A673 (cell line): ENCODE results near the gene TM4SF4. TPM values are rescaled to one million over a fixed set of nuclear protein-coding genes. Genes with fewer than 3 reads are reported as not detected.

ENCODE experiments used
- BruUV-seq: library from RNA; stranded (reverse); fragments of 400-500 nt; replicated peaks from 2 replicates; lab custom pipeline; 2021; lab: Mats Ljungman, UMichigan
- CTCF ChIA-PET: fragments of 300-600 bp; sonication (Branson Sonifier 250); formaldehyde crosslinking; loops from one replicate; lab custom pipeline; 2022; ENCODE audit warnings: antibody characterized with exemption; lab: Charles Lee
- POLR2A ChIA-PET: fragments of 300-600 bp; sonication (Branson Sonifier 250); formaldehyde crosslinking; loops from one replicate; lab custom pipeline; 2022; ENCODE audit warnings: antibody characterized with exemption; ENCODE audit not compliant: low non-redundant PET; lab: Charles Lee
- DNase-seq: peaks from one replicate; pipeline ENCODE4 v3.0.0-alpha.2; 2015; ENCODE audit warnings: low spot score
- H3K27ac ChIP-seq: fragments of 200-600 bp; sonication (generic); 2 replicates; pipeline ENCODE4 v1.5.1; 2016; ENCODE audit warnings: mixed run types, low read depth, mild to moderate bottlenecking, mixed read lengths, antibody characterized with exemption, low read length; ENCODE audit not compliant: poor library complexity, severe bottlenecking
- H3K27me3 ChIP-seq: fragments of 200-600 bp; sonication (generic); replicated peaks from 2 replicates; pipeline ENCODE4 v1.6.1; 2017; ENCODE audit warnings: mixed run types, low read depth, mild to moderate bottlenecking, mixed read lengths, antibody characterized with exemption, low read length; ENCODE audit not compliant: insufficient read depth, poor library complexity
- H3K36me3 ChIP-seq: fragments of 200-600 bp; sonication (generic); 2 replicates; pipeline ENCODE4 v1.6.1; 2016; ENCODE audit warnings: mixed run types, mild to moderate bottlenecking, mixed read lengths, antibody characterized with exemption, low read length; ENCODE audit not compliant: insufficient read depth, poor library complexity, severe bottlenecking
- H3K4me1 ChIP-seq: fragments of 200-600 bp; sonication (generic); 2 replicates; pipeline ENCODE4 v1.6.1; 2017; ENCODE audit warnings: mixed run types, mild to moderate bottlenecking, mixed read lengths, antibody characterized with exemption, low read length; ENCODE audit not compliant: insufficient read depth, poor library complexity, severe bottlenecking
- H3K4me3 ChIP-seq: fragments of 200-600 bp; sonication (generic); 2 replicates; pipeline ENCODE4 v1.5.1; 2016; ENCODE audit warnings: low read depth, mixed run types, mild to moderate bottlenecking, mixed read lengths, low read length; ENCODE audit not compliant: poor library complexity, severe bottlenecking
- H3K9me3 ChIP-seq: fragments of 200-600 bp; sonication (generic); 2 replicates; pipeline ENCODE4 v1.6.1; 2016; ENCODE audit warnings: mixed run types, low read depth, mild to moderate bottlenecking, mixed read lengths, antibody characterized with exemption, low read length; ENCODE audit not compliant: poor library complexity, severe bottlenecking
- CTCF ChIP-seq: fragments of 300-800, 200-600 bp; sonication (generic); conservative IDR thresholded peaks from 2 replicates; pipeline ENCODE4 v1.5.1; 2017; ENCODE audit warnings: low read depth, mild to moderate bottlenecking, antibody characterized with exemption, low read length, moderate library complexity, mixed read lengths
- EZH2 ChIP-seq: fragments of 200-600 bp; sonication (generic); IDR thresholded peaks from 2 replicates; pipeline ENCODE4 v1.6.1; 2017; ENCODE audit warnings: borderline replicate concordance, low read depth, mild to moderate bottlenecking, mixed read lengths, antibody characterized with exemption, low read length; ENCODE audit not compliant: poor library complexity, severe bottlenecking
- intact Hi-C: fragments of 100-400 bp; cut with micrococcal nuclease; formaldehyde crosslinking; loops from one replicate; pipeline ENCODE4 v1.10.0; 2022; ENCODE audit not compliant: unreplicated experiment
- total RNA-seq: library from RNA; stranded (reverse); gene quantifications from 2 replicates; pipeline ENCODE4 v1.2.3, GENCODE V29; 2021

The TM4SF4 gene
- total RNA-seq, 1 experiment from 2014 or later, result not detected

- H3K36me3 ChIP-seq, result peaks cover 22% of the 10 kb centered on the region
- CTCF ChIA-PET, result interaction anchor here (0.5 kb wide), 1 partner anchor 252 kb away, joined by 4 read pairs; no protein-coding TSS in a partner anchor
- BruUV-seq, result no TSS peak
- H3K4me1 ChIP-seq, result no peaks in the 10 kb centered on the region
- no peaks in the 10 kb centered on the region for H3K27me3 ChIP-seq
- no peaks in the 10 kb centered on the region for H3K9me3 ChIP-seq
- POLR2A ChIA-PET, result no interaction called here
- DNase-seq, result no peak
- TF ChIP-seq EZH2 (no peak), CTCF (no peak)
- intact Hi-C loops, result no loop called here
- H3K27ac ChIP-seq, result no peak overlapping the region
- no peak overlapping the region for H3K4me3 ChIP-seq
Observed at GRCh38 chr3:149519912-149520311, 45.4 kb downstream of the TM4SF4 start.

DNA sequence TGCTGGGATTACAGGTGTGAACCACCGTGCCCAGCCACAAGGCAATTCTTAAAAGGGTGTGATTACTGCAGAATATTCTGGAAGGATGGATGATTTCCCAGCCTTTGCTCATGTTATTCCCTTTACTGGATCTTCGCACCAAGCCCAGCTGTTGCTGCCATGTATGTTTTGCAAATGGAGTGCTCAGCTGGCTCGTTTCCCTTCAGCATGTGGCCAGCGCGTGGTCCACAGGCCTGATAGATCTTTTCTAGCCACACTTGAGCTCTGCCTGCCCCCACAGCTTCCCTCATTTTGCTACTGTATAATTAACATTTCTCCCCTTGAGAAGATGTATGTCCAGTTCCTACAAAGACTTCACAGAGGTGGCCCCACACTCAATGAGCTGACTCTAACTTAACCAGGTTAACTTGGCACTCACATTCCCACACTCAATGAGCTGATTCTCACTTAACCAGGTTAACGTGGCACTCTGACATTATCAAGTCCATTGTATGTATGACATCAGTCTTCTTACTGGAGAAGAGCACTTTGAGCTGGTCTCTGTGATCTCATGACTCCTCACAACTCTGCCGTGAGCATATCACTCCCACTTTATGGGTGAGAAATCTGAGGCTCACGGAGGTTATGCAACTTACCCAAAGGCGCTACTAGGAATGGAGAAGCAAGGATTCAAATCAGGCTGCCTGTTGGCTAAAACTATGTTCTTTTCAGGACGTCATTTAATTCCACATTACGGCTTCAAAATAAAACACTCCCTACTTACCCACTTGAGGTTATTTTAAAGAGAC is 49.2 kb downstream of the TM4SF4 start:
- Histone ChIP-seq H3K9me3 (no peaks in the 10 kb centered on the region), H3K4me3 (no peak overlapping the region), H3K4me1 (peaks cover 15% of the 10 kb centered on the region), H3K27ac (no peak overlapping the region), H3K36me3 (peaks cover 25% of the 10 kb centered on the region), H3K27me3 (no peaks in the 10 kb centered on the region)
- no peak for DNase-seq
- TF ChIP-seq CTCF (no peak), EZH2 (no peak)
- intact Hi-C loops, result no loop called here
- POLR2A ChIA-PET, result no interaction called here
- no TSS peak for BruUV-seq
- CTCF ChIA-PET, result interaction anchor here (0.6 kb wide), 1 partner anchor 193 kb away, joined by 4 read pairs; no protein-coding TSS in a partner anchor

DNA sequence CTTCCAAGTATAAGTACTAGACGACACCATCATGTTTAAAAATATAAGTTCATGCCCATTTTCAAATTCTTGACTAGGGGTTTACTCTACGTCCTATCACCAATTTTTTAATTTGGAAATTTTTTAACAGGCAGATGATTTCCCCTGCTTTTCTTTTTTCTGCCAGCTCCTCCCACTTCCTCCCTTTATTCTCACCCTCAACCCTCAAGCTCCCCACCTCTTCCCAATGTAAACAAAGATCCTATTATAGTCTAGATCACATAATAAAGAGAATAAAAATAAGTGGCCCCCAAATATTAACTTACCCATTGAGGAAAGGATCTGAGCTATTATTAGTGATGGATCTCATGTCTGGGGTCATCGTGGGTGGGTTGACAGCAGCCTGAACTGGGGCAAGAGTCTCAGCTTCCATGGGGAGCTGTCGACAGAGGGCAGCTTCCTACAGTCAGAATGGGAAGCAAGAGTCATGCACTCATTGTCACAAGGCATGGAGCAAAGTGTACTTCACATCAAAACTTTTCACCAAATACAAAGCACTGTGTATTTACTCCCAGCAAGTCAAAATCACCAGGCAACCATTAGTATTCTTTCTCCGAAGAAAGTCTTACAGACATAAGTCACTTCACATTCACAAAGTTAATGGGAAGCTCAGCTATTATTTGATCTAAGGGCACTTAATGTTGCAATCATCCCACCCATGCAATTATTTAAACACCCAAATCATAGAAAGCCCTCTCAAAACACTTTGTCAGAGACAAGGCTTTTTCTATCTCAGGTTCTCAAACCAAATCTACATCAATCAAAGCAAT is 53.2 kb downstream of the TM4SF4 start:
- Histone ChIP-seq H3K9me3 (no peaks in the 10 kb centered on the region), H3K4me1 (peaks cover 19% of the 10 kb centered on the region), H3K27me3 (no peaks in the 10 kb centered on the region), H3K4me3 (no peak overlapping the region), H3K27ac (peak overlapping the region; percentile 18), H3K36me3 (peaks cover 11% of the 10 kb centered on the region)
- CTCF ChIA-PET, result interaction anchor here (0.7 to 1.3 kb wide), 4 partner anchors 33 to 280 kb away, joined by 3 to 6 read pairs (median 6); no protein-coding TSS in a partner anchor
- POLR2A ChIA-PET, result no interaction called here
- TF ChIP-seq CTCF, result peak; percentile 49
- no peak for TF ChIP-seq EZH2
- peak; percentile 33 for DNase-seq
- intact Hi-C loops, result no loop called here
- no TSS peak for BruUV-seq
